CD4-positive, alpha-beta T cell treated with Interleukin-15 for 4 hours (primary cell): ENCODE measurements around the gene KRTAP5-3.

Experiments
- DNase-seq: peaks from one replicate; pipeline ENCODE4 v3.0.0-alpha.2; 2020; ENCODE audit warnings: low spot score

KRTAP5-3 gene

GRCh38 chr11:1565173-1565903 lies 42.9 kb downstream of the KRTAP5-3 start:
- no peak for DNase-seq

GRCh38 chr11:1564535-1565172 lies 43.6 kb downstream of the KRTAP5-3 start:
- DNase-seq = no peak

- DNase-seq = no peak
Measured at GRCh38 chr11:1563697-1564534, 44.3 kb downstream of the KRTAP5-3 start.

GRCh38 chr11:1563149-1563638 lies 45.1 kb downstream of the KRTAP5-3 start:
- no peak for DNase-seq

DNA sequence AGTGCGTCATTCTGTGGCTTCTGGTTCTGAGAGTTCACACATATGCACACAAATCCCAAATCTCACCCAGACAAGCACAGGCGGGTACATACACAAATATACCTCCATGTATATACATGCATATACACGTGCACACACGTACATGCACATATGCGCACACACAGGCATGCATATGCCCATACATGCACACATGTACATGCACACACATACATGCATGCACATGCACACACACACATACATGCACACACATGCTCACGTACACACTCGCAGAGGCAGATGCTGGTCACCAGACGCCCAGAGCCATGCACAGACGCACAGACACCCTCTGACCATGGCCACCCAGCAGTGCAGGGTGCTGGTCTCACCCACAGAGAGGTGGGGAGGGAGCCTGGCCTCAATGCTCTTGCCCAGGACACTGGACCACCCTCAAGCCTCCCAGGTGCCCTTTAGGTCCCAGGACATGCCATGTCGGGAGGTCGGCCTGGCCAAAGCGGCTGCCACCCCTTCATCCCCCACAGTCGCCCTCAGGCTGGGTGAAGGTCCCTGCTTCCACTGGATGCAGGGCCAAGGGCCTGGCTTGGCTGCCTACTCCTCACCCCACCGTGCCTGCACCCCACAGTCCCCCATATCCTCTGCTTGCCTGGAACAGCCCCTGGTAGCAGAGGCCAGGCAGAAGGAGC lies 45.7 kb downstream of the KRTAP5-3 start:
- no peak for DNase-seq

GRCh38 chr11:1561955-1562354 lies 46.3 kb downstream of the KRTAP5-3 start:
- DNase-seq = no peak

- no peak for DNase-seq
Measured at GRCh38 chr11:1561266-1561665, 47.0 kb downstream of the KRTAP5-3 start.

DNA sequence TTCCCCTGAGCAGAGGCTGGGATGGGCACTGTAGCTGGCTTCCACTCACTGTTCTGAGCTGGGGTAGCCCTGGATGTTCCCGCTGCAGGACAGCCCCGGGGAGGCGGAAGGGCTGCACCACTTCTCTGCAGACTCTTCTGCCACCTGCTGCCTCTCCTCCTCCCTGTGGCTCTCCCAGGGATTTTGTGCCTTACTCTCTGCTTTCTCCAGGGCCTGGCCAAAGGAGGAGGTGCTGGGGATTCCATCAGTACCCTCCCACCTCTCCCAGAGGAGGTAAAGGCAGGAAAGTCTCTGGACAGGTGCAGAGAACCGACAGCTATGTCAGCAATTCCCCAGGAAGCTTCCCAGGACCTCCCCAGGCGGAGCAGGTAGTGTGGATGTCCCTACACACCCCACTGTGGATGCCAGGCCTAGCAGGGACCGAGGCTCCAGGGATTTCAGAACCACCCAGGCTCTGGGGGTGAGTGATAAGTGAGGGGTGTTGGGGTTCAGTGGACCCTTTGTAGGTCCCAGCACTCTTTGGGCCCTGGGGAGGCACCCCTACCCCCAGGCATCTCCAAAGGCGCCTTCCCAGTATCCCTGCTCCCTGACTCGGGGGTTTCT lies 47.5 kb downstream of the KRTAP5-3 start:
- DNase-seq = no peak

DNA sequence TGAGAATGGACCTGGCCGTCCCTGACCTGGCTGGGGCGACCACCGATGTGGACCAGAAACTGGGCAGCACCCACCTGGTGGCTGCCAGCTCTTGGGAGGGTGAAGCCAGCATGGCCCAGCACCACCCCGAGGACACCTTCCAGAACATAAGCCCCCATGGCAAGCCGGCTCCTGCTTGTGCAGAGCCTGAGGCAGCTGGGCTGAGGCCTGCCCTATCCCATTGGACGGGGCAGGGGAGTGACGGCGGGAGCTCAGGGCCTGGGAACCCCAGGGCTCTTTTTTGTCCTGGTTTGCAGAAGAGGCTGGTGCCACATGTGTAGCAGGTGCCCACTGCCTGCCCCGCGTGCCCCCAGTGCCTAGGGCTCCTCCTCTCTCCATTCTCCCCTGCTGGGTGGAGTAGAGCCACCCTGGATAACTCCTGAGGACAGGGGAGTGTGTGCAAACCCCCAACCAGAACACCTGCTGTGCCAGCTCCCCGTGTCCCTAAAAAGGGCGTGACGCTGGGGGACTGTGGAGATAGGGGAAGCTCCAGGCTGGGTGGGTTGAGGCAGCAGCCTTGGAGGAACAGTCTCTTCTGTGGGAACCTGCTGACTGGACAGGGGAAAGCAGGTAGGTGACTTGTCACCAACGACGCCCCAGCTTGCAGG lies 48.1 kb downstream of the KRTAP5-3 start:
- DNase-seq = no peak

GRCh38 chr11:1559111-1559951 lies 48.9 kb downstream of the KRTAP5-3 start:
- DNase-seq = no peak

DNA sequence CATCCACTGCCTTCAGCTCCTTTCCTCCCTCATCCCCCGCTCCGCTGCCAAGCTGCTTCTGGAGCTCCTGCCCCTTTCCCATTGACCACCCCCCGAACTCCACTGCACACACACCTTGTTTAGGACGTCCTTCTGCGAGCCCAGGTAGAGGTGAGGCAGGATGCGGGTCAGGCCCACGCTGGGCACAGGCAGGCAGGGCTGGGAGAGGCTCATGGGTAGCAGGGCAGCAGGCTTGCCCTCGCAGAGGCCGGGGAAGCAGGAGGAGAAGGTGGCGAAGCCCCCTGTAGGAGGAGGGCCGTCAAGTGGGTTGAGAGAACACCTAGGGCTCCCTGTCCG lies 49.5 kb downstream of the KRTAP5-3 start:
- no peak for DNase-seq

GRCh38 chr11:1557904-1558774 lies 50.1 kb downstream of the KRTAP5-3 start:
- no peak for DNase-seq
